M059J (cell line): ENCODE results near the gene PUDP. TPM values are rescaled to one million over a fixed set of nuclear protein-coding genes. Genes with fewer than 3 reads are reported as not detected.

Experiments
- DNase-seq: peaks from one replicate; pipeline ENCODE4 v3.0.0-alpha.2; 2012; ENCODE audit warnings: low read depth
- total RNA-seq: library from RNA; depleted of rRNA; stranded (reverse); fragments of >200 nt; shearing (Covaris generic); gene quantifications from 2 replicates; pipeline ENCODE4 v1.2.3, GENCODE V29; 2014

The PUDP gene
- total RNA-seq, 1 experiment from 2014 or later, result 11.7 TPM

- DNase-seq, result no peak
Observed at GRCh38 chrX:7074148-7074907, 73.6 kb downstream of the PUDP start.

DNA sequence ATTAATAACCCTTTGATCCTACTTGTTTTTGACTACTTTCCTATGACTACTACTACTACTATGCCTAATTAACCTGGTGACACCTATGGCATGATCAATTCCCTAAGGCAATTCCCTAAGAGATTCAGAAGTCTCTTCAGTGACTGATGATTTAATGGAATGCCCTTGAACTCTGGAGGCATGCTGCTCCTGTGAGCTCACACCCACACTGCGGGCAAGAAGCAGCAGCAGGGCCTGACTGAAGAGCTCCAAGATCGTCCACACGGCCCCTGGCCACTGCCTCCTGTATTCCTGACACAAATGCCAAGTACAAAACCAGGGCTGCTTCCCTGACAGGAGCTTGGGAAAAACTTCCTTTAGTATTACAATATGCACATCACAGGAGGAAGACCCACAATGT lies 74.6 kb downstream of the PUDP start:
- no peak for DNase-seq

DNA sequence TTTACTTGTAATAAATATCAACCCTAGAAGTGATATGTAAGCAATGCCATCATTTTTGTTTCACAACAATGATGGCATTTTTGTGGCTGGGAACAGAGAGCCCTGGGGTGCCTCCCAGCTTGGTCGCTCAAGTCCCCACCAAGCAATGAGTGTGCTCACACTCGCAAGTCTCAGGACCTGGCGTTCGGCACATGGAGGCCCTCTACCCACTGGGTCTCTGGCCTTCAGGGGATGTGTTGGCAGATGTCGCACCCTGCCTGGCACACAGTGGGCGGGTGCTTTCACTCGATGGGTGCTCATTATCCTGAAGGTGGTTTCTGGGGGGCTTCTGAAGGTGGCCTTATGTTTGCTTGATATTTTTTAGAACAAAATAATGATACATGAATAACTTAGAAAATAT lies 75.1 kb downstream of the PUDP start:
- DNase-seq, result no peak

GRCh38 chrX:7071390-7071789 lies 76.6 kb downstream of the PUDP start:
- DNase-seq, result no peak

- no peak for DNase-seq
Observed at GRCh38 chrX:7069556-7069955, 78.4 kb downstream of the PUDP start.

- peak; percentile 79 for DNase-seq
Observed at GRCh38 chrX:7068939-7069367, 79.0 kb downstream of the PUDP start.

DNA sequence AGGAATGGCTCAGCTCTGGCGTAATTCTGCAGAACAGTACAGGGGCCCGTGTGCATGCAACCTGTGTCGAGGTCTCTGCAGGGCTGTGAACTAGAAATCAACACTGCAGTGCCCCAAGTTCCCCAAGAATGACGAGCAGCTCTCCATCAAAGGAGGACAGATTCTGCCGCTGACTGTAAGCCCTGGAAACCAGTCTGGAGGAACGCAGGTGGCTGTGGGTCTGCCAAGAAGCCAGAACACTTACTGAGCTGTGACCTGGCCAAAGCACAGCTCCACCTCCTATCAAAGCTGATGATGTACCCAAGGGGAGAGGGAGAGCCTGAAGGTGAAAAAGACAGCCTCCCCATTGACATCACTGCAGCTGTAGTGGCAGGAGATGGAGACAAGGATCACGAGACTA lies 80.7 kb downstream of the PUDP start:
- no peak for DNase-seq

GRCh38 chrX:7065473-7065872 lies 82.5 kb downstream of the PUDP start:
- no peak for DNase-seq

- no peak for DNase-seq
Observed at GRCh38 chrX:7062903-7063302, 85.0 kb downstream of the PUDP start.

- peak; percentile 58 for DNase-seq
Observed at GRCh38 chrX:7062276-7062675, 85.7 kb downstream of the PUDP start.

GRCh38 chrX:7061429-7061828 lies 86.5 kb downstream of the PUDP start:
- no peak for DNase-seq

DNA sequence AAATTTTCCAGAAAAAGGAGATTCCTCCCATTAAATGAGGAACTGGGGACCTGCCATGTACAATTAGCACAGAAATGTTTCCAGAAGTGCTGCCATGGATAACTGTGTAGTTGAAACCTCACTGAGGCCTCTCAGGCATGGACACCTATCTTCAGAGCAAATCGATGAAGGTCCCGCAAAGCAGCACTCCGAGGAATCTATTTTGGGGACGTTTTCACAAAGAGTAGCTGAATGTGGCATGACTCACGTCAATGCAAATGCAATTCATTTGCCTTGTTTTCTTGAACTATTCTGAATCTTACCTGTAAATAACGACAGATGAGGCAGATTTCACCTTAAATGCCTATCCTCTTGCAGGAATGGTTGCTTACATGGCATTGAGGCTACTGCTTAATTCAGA lies 87.5 kb downstream of the PUDP start:
- no peak for DNase-seq

GRCh38 chrX:7059859-7060258 lies 88.1 kb downstream of the PUDP start:
- no peak for DNase-seq

DNA sequence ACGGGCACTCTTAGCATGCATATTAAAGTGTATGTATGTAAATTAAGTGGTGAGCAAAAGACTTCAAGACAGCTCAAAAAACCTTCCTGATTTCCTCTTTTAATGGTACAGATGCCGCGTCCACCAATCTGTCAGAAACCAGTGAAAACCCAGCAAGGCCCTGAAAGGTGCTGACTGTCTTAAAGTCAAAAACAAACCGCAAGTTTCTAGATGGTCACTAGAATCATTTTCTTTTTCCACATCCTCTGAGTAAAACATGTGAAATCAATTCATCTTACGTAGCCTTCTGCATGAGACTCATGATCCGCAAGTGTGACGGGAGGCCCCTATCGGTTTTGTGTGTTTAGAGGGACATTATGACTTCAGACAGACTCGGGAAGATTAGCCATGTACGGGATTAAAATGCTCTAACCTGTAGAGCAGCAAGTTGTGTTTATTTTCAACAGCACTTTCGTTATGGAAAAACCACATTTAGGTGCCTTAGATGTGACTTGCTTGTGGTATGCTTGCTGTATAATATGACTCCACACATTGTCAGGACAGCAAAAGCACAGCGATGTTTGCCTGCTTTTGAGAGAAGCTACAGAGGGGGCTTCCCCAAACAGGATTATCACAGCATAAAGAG lies 88.6 kb downstream of the PUDP start:
- DNase-seq, result no peak

DNA sequence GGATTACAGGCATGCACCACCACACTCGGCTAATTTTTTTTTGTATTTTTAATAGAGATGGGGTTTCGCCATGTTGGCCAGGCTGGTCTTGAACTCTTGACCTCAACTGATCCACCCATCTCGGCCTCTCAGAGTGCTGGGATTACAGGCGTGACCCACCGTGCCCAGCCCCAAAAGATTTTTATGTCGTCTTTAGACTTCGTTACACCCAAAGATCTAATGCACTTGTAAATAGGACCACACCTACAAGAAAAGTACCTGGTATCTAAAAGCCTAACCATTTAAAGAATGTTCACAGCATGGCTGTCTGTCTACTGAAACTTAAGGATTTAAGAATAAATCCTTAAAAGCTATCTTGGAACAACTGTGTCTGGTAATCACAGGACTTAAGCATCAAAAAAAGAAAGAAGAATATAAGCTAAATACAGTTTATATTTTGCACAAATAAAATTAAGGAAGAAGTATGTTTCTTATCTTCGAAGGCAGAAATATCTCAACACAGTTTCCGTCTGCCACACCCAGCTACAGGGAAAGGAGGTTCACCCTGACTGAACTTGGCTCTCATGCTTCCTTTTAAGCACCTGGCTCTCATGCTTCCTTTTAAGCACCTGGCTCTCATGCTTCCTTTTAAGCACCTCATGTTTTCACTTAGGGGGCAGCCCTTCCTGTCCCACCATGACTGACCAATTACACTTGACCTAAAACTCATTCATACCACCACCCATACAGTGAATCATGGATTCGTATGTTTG lies 92.4 kb downstream of the PUDP start:
- no peak for DNase-seq

DNA sequence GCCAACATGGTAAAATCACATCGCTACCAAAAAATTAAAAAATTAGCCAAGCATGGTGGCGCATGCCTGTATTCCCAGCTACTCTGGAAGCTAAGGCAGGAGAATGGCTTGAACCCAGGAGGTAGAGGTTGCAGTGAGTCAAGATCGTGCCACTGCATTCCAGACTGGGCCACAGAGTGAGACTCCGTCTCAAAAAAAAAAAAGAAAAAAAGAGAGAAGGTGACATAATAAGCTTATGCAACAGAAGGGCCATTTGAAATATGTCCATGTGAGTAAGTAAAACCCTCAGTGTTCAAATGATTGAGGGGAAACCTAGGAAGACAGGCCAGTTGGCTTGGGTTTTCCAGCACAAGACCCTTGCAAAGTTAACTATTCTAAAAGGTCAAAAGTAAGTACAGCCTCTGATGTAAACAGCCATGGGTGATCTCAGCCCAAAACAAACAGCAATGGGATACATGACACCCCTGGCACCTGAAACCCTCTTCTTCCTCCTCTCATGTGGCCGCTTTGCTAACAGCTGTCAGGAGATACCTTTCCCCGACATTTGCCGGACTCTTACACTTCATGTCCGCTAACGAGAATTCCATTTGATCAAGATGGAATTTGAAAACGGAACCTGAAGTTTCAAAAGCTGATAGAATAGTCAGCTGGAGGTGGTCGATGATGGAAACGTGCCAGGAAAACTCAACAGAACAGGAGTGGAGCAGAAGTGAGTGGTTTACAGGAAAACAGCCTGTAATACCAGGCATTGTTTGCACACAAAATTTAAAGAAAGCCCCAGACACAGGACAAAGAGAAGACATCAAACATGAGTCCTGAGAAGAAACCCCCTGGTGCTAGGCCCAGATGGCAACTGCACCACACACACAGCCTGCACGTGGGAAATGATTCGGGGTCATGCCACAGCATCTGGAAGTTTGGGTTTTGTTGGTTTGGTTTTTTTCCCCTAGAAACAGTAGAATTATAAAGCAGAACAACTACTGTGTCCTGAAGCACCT lies 93.4 kb downstream of the PUDP start:
- no peak for DNase-seq

GRCh38 chrX:7052541-7052940 lies 95.4 kb downstream of the PUDP start:
- no peak for DNase-seq

DNA sequence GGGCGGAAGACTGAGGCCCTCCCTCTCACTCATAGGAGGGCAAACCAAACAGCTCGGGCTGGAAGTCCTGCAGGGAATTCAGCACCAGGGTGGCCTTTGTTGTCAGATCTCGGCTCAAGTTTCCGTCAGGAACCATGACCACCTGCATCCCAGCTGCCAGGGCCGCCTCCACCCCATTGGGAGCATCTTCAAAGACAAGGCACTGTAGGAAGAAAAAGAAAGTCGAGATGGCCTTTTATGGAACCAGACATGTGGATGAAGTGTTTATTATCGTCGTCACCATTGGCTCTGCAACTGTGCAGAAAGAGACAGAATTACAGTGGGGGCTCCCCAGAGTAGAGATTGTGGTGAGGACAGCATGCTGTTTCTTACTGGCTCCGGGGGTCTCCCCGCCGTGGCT lies 97.7 kb downstream of the PUDP start:
- no peak for DNase-seq

DNA sequence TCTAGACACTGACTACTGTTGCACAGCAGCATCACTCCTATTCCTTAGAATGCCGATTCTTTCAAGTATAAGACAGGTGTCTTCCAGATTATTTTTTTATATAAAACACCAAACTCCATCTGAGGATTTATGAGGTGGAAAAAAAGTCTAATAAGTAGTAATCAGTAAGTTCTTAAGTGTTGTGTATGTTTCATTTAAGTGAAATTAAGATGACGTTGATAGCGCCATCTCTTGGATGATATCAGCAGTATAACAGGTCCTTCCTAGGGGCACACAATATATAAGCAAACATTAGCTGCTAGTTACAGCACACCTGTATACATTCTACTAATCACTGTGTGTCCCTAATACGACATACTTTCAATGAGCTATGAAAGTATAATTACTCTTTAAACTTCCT lies 100.0 kb downstream of the PUDP start:
- DNase-seq, result no peak

DNA sequence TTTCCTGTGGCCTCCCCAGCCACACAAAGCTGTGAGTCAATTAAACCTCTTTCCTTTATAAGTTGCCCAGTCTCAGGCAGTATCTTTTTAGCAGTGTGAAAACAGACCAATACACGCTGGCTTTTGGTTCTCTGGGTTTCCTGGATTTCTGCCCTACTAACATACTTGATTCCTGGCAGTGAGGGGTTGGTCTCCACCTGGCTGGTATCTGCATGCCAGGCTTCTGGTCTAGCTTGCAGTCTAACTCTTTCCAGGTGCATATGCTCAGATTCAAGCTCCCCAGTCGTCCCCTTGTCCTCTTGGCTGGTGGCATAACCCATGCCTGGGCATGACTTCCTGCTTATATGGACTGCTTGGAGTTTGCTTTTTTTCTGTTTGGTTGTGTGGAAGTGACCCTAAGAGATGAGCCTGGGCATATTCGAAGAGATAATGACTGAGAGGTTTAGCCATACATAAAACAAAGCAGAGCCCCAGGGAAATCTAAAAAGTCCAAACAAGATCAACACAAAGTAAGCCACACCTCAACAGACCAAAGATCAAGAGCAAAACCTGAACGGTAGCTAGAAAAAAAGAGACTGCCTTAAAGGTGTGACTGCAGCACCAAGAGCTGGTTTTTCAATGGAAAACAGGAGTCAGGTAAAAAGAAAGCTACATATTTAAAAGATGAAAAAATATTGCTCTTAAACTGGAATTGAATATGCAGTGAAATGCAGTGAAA lies 102.6 kb downstream of the PUDP start:
- no peak for DNase-seq
